CD4-positive, alpha-beta T cell (primary cell): ENCODE measurements around the gene AGFG2. TPM values are rescaled to one million over a fixed set of nuclear protein-coding genes. Genes with fewer than 3 reads are reported as not detected.

Source experiments
- ATAC-seq: fragments of 200-7000 bp; cut with Tn5 transposase; one replicate; pipeline ENCODE4 v1.10.0; 2022; ENCODE audit warnings: mild to moderate bottlenecking; ENCODE audit not compliant: poor library complexity
- CTCF ChIA-PET: fragments of 350-600 bp; sonication (Branson Sonifier 250); formaldehyde crosslinking; loops from one replicate; lab custom pipeline; 2021; ENCODE audit warnings: antibody characterized with exemption, inconsistent platforms; lab: Charles Lee
- POLR2A ChIA-PET: fragments of 350-600 bp; sonication (Branson Sonifier 250); formaldehyde crosslinking; loops from one replicate; lab custom pipeline; 2021; ENCODE audit warnings: antibody characterized with exemption, inconsistent platforms; lab: Charles Lee
- DNase-seq, 14 experiments: peaks; one replicate each; pipeline ENCODE4 v3.0.0-alpha.2; 2013 to 2020; ENCODE audit warnings: mixed read lengths in 2 of 14
- H3K27ac ChIP-seq, 2 donors: one replicate each; pipeline versions ENCODE4 v1.5.1 to v1.7.0; 2013; ENCODE audit warnings: low read length in 2 of 2, low read depth in 1 of 2, mild to moderate bottlenecking in 1 of 2
- H3K27me3 ChIP-seq, 2 experiments: 1 replicate in 1 of 2; 2 replicates in 1 of 2; pipeline versions ENCODE4 v1.6.1 to v1.7.0; 2013; ENCODE audit warnings: low read length in 2 of 2, control low read depth in 1 of 2, mild to moderate bottlenecking in 1 of 2, moderate library complexity in 1 of 2; ENCODE audit not compliant: insufficient read depth in 2 of 2, control insufficient read depth in 1 of 2
- H3K36me3 ChIP-seq: one replicate; pipeline ENCODE4 v1.6.1; 2013; ENCODE audit warnings: low read length, control low read depth; ENCODE audit not compliant: insufficient read depth
- H3K4me1 ChIP-seq: one replicate; pipeline ENCODE4 v1.6.1; 2013; ENCODE audit warnings: low read length, control low read depth; ENCODE audit not compliant: insufficient read depth
- H3K4me3 ChIP-seq: one replicate; pipeline ENCODE4 v1.5.1; 2013; ENCODE audit warnings: mild to moderate bottlenecking, low read length, moderate library complexity
- H3K9me3 ChIP-seq, 2 experiments: 1 replicate in 1 of 2; 2 replicates in 1 of 2; pipeline versions ENCODE4 v1.6.1 to v1.7.0; 2013; ENCODE audit warnings: low read length in 2 of 2, mild to moderate bottlenecking in 2 of 2, control low read depth in 1 of 2, moderate library complexity in 1 of 2; ENCODE audit not compliant: control insufficient read depth in 1 of 2, insufficient read depth in 1 of 2
- H3K27ac Mint-ChIP-seq: one replicate; pipeline ENCODE4 v1.8.0; 2020; ENCODE audit warnings: mixed read lengths
- H3K27me3 Mint-ChIP-seq: one replicate; pipeline ENCODE4 v1.8.0; 2021; ENCODE audit warnings: mixed read lengths
- H3K36me3 Mint-ChIP-seq: one replicate; pipeline ENCODE4 v1.8.0; 2021; ENCODE audit warnings: low read depth, mixed read lengths
- H3K4me1 Mint-ChIP-seq: one replicate; pipeline ENCODE4 v1.8.0; 2021; ENCODE audit warnings: low read depth, mixed read lengths
- H3K4me3 Mint-ChIP-seq: one replicate; pipeline ENCODE4 v1.8.0; 2020; ENCODE audit warnings: mild to moderate bottlenecking, mixed read lengths
- H3K9me3 Mint-ChIP-seq: one replicate; pipeline ENCODE4 v1.8.0; 2020; ENCODE audit warnings: mixed read lengths
- CTCF ChIP-seq: fragments of 200-600 bp; IDR thresholded peaks from one replicate; pipeline ENCODE4 v1.8.0; 2022; ENCODE audit warnings: antibody characterized with exemption, mild to moderate bottlenecking
- intact Hi-C, 2 experiments: fragments of 100-400 bp; cut with DNase I in 1 of 2; cut with micrococcal nuclease in 1 of 2; formaldehyde crosslinking; loops; one replicate each; pipeline versions ENCODE4 v1.15.1 to v1.9.0; 2023 to 2025; cut with DNase I, micrococcal nuclease
- total RNA-seq, 174 experiments: library from RNA in 2 of 174; stranded (reverse) in 2 of 174; gene quantifications; one replicate each; pipeline ENCODE4 v1.2.3 and lab custom pipeline; 2021 to 2026

AGFG2 gene
- total RNA-seq, 2 experiments from 2014 or later: 6.6 to 9.9 TPM

GRCh38 chr7:100598425-100598824 lies 59.4 kb downstream of the AGFG2 start:
- Mint-ChIP-seq H3K27ac (no peak overlapping the region), H3K27me3 (no peaks in the 10 kb centered on the region), H3K9me3 (no peaks in the 10 kb centered on the region), H3K36me3 (no peaks in the 10 kb centered on the region), H3K4me1 (peaks cover 3% of the 10 kb centered on the region), H3K4me3 (no peak overlapping the region)
- DNase-seq: no peak
- Histone ChIP-seq H3K4me3 (no peak overlapping the region), H3K4me1 (peaks cover 4% of the 10 kb centered on the region), H3K27ac (no peak overlapping the region), H3K36me3 (no peaks in the 10 kb centered on the region), H3K9me3 (no peaks in the 10 kb centered on the region), H3K27me3 (no peaks in the 10 kb centered on the region)
- CTCF ChIA-PET: interaction anchor here (1.9 kb wide), 1 partner anchor 10 kb away, joined by 5 read pairs; no protein-coding TSS in a partner anchor
- no peak for ATAC-seq
- TF ChIP-seq CTCF: no peak
- intact Hi-C loops: no loop called here
- POLR2A ChIA-PET: interaction anchor here (2.9 kb wide), 1 partner anchor 12 kb away, joined by 10 read pairs; the partner anchor contains the start of genes FBXO24 and LRCH4

DNA sequence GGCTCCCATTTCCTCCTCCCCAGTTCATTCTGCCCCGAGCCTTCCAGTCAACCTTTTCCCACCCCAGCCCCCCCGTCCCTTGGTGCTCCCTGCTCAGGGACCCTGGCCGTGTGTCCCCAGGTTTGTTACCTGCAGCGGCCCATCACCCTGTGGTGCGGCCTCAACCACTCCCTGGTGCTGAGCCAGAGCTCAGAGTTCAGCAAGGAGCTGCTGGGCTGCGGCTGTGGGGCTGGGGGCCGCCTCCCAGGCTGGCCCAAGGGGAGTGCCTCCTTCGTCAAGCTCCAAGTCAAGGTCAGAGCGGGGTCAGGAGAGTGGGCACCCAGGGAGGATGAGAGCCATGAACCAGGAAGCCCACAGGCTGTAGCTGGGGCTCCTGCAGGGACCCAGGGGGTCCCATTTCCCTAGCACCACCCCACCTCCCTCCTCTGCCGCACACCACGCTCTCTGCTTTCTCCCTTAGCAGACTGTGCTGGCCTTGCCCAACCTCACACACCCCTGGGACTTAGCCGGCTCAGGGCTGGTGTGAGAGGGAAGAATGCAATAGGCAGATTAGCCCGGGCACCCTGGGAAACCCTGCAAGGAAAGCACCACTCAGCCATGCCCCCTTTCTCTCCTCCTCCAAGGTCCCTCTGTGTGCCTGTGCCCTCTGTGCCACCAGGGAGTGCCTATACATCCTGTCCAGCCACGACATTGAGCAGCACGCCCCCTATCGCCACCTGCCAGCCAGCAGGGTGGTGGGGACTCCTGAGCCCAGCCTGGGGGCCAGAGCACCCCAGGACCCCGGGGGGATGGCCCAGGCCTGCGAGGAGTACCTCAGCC lies 61.1 kb downstream of the AGFG2 start:
- intact Hi-C loops: no loop called here

DNA sequence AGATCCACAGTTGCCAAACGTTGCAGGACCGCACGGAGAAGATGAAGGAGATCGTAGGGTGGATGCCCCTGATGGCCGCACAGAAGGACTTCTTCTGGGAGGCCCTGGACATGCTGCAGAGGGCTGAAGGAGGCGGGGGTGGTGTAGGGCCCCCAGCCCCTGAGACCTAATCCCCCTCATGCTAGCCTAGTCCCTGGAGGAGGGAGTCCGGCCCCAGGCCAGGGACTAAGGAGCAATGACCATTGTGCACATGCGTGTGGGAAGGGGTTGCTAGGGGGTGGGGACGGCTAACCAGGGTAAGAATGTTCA lies 61.7 kb downstream of the AGFG2 start:
- Mint-ChIP-seq H3K27ac (no peak overlapping the region), H3K4me3 (no peak overlapping the region), H3K27me3 (no peaks in the 10 kb centered on the region), H3K4me1 (peaks cover 16% of the 10 kb centered on the region), H3K9me3 (no peaks in the 10 kb centered on the region), H3K36me3 (no peaks in the 10 kb centered on the region)
- CTCF ChIA-PET: no interaction called here
- intact Hi-C loops: no loop called here
- Histone ChIP-seq H3K4me3 (no peak overlapping the region), H3K27ac (no peak overlapping the region), H3K4me1 (peaks cover 26% of the 10 kb centered on the region), H3K36me3 (no peaks in the 10 kb centered on the region), H3K27me3 (no peaks in the 10 kb centered on the region), H3K9me3 (no peaks in the 10 kb centered on the region)
- ATAC-seq (no peak), DNase-seq (no peak)
- TF ChIP-seq CTCF: no peak
- POLR2A ChIA-PET: interaction anchor here (3.6 kb wide), 1 partner anchor 15 kb away, joined by 38 read pairs; the partner anchor contains the start of genes FBXO24 and LRCH4

More for the DNA sequence above, 61.1 kb downstream of the AGFG2 start:
- ChIA-PET CTCF (no interaction called here), POLR2A (no interaction called here)
- no peak overlapping the region for H3K4me3 ChIP-seq
- H3K4me1 ChIP-seq: peaks cover 20% of the 10 kb centered on the region
- no peak overlapping the region for H3K27ac Mint-ChIP-seq
- ATAC-seq: no peak
- H3K36me3 ChIP-seq: no peaks in the 10 kb centered on the region
- no peaks in the 10 kb centered on the region for H3K36me3 Mint-ChIP-seq
- H3K27me3 ChIP-seq: no peaks in the 10 kb centered on the region
- H3K27me3 Mint-ChIP-seq: no peaks in the 10 kb centered on the region
- no peak for TF ChIP-seq CTCF
- peaks cover 12% of the 10 kb centered on the region for H3K4me1 Mint-ChIP-seq
- H3K9me3 Mint-ChIP-seq: no peaks in the 10 kb centered on the region
- DNase-seq: no peak
- H3K9me3 ChIP-seq: no peaks in the 10 kb centered on the region
- no peak overlapping the region for H3K4me3 Mint-ChIP-seq
- H3K27ac ChIP-seq: no peak overlapping the region
